ENCODE data around the gene RUVBL2.
"Not testable (repeated sequence)": the region's sequence is repeated elsewhere in the genome, so short reads cannot be mapped to it uniquely, and the experiment has no call there.

The RUVBL2 gene

DNA sequence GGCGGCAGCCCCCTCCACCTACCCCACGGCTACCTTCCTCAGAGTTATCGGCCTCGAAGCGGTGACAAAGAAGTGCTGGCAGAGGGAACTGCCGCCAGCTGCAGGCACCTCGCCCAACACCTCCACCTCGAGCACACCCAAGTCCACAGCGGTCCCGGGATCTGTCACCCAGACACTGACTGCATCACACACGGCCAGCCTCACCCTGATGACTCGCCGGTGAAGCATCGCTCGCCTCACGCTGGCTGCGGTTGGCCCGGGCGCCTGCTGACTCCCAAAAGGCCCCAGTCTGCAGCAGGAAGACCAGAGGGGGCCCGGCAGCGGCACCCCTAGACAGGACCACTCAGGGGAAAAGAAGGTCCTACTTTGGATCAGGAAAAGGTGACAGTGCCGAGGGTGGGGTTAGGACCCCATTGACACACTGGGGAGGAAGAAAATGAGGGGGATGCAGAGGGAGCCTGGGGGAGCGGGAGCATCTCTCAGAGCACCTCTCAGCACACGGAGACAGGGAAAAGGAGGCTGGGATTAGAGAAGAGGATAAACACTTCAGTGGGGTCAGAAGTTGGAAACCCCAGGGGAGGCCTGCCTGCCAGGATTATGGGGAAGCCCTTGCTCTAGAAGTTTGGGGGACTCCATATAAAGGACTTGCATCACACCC lies 56.8 kb downstream of the RUVBL2 start:
- peak; percentile 76 for DNase-seq

DNA sequence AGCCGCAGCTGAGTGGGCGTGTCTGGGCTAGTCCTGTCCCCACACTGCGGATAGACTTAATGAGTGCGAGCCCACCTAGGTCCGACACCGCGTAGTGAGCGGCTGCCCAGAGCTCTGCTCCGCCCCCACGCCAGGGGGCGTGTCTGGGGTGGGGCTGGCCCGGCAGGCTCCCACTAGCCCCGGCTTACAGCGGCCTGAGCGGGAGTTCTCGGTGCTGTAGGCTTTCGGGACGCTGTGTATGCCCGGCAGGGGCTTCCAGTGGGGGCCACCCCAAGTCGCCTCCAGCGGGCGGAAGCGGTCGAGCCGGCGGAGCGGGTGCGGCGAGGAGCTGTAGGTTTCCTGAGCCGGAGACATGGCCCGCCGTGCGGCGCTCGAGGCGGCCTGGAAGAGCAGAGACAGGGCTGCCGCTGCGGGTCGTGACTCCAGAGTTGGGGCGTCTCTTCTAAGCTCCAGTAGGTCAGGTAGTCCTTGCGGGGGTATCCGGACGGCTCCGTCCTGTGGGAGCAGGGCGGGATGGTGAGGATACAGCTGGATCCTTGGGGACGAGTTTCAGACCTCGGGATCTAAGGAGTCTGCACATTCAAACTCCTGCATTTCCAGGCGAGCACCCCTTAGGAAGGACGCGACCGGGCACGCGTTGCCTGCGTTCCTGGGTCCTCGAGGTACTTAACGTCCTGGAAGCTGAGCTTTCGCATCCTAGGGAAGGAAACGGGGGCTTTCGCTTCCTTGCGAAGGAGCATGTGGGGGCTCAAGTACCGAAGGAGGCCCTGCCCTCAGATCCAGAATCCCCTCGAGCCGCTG lies 62.6 kb downstream of the RUVBL2 start:
- DNase-seq, result peak; percentile 74

DNA sequence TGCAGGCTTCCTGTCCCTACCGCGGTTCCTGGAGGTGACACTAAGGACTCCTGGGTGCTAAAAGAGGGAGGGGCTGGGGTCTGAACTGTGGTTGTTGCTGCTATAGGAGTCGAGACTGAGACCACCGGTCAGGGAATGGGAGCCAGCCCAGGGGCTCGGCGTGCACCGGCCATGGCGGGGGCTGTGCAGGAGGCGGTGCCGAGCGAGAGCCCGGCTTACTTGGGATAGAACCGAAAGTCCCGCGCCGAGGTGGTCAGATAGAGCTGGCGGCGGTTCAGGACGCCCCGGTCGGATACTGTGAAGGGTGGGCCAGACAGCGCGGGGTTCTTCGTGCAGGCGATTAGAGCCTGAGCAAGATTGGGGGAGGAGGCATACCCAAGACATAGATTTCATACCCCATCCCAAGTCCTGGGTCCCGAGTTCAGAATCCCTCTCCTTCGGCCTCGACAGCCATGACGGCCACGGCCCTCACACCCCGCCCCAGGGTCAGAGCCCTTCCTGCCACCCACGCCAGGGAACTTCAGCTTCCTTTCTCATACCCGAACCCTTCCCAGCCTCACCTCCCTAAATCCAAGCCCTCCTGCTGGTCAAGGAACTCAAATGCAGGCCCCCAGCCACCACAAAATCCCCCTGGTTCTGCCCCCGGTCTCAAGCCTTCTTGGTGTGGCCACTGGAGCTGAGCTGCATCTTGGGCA lies 63.4 kb downstream of the RUVBL2 start:
- not testable (repeated sequence) for DNase-seq

DNA sequence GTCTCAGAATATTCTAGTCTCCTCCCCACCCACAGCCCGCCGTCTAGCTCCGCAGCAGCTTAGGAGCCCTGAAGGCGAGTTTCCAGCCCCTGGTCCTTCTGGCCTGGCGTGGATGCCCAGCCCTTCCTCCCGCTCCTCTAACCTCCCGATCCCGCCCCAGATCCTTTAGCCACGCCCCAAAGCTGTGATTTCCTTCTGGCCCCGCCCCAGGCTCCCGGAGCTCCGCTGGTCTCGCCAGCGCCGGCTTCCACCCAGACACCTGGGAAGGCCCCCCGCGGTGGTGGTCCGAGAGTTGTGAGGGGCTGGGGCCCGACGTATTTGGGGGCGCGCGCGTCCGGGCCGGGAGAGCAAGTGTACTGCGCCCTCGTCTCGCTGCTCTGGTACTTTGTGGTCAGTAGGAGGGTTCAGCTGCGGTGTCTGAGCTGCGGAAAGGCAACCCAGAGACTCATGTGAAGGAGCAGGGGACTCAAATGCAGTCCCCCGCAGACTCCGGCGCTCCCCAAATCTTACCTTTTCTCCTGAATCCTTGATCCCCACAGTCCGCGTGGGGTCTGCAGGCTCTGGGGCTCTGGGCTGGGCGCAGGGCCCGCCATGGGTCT lies 64.0 kb downstream of the RUVBL2 start, which contains the start of gene CGB7:
Gene CGB7 (minus strand): TSS at position 114 of the 599 bp plus-strand sequence. CDS start 2,374 bp downstream, outside the sequence.
- DNase-seq, result peak; percentile 84

DNA sequence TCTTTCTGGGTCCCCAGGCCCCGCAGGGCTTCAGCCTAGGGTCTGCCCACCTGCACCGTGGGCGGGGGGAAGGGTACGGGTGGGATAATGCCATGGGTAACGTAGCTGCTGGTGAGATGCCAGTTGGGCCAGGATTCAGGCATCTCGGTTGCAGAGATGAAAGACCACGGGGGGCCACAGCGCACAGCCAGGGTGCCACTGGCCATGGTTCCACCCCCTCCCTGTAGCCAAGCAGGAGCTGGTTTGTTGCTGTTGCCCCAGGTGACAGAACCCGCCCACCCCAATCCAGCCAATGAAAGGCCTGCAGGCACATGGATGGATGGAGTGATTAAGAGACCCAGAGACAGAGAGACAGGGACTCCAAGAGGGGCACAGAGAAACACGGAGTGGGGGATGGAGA lies 64.9 kb downstream of the RUVBL2 start:
- DNase-seq, result peak; percentile 43

DNA sequence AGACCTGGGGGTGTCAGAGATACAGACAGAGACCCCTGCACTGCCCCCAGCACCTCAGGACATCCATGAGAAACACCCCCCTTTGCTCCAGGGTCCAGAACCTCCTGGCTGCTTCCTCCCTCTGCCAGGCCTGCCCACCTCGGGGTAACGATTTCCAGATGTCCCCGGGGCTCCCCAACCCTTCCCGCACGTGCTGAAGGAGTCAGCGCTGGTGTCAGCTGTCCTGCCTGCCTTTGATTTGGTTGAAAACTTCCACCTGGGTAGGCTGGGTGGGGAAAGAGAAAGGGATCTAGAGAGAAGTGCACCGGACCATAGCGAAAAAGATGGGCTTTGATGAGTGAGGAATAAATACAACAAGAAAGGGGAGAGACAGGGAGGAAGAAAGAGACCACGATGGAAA lies 65.4 kb downstream of the RUVBL2 start:
- DNase-seq, result no peak

DNA sequence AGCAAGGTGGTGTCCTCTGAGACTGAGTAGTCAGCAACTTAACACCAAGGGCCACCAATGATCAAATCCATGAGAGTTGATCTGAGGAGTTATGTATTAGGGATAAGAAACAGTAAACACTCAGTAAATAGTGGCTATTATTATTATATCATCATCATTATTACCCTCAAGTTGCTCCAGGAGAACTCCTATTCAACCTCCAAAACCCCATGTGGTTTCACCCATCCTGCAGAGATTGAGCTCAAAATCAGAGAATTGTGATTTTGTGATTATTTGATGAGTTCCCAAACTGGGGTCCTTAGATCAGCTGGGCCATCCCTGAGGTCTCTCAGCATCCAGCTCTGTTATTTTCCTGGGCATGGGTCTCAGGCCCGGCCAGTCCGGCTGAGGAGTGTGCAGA lies 67.3 kb downstream of the RUVBL2 start:
- no peak for DNase-seq

DNA sequence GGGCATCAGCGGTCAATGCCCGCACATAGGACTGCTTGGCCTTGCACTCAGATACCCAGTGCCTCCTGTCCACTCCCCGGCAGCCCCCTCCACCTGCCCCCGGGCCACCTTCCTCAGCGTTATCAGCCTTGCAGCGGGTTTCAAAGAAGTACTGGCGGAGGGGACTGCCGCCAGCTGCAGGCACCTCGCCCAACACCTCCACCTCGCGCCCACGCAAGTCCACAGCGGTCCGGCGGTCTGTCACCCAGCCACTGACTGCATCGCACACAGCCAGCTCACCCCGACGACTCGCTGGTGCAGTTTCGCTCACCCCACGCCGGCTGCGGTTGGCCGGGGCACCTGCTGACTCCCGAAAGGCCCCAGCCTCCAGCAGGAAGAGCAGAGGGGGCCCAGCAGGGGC lies 67.8 kb downstream of the RUVBL2 start:
- DNase-seq, result no peak

DNA sequence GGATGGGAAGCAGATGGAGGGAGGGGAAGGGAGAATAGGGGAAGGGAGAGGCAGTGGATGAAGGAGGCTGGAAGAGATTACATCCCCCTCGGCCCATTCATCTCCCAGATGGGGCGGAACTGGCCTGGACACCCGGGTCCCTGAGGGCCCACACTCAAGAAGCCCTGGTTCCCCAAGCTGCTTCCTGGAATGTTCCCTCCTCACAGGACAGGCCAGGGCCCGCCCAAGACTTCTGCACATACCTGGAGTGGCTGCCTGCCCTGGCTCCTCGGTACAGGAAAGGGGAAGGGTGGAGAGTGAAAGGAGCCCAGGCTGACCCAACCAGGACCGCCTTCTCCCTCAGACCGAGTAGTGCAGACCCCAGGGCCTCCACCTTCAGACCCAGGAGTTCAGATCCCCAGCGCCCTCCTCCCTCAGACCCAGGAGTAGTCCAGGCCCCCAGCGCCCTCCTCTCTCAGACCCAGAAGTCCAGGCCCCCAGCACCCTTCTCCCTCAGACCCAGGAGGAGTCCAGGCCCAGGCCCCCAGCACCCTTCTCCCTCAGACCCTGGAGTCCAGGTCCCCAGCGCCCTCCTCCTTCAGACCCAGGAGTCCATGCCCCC lies 70.4 kb downstream of the RUVBL2 start:
- DNase-seq, result no peak

DNA sequence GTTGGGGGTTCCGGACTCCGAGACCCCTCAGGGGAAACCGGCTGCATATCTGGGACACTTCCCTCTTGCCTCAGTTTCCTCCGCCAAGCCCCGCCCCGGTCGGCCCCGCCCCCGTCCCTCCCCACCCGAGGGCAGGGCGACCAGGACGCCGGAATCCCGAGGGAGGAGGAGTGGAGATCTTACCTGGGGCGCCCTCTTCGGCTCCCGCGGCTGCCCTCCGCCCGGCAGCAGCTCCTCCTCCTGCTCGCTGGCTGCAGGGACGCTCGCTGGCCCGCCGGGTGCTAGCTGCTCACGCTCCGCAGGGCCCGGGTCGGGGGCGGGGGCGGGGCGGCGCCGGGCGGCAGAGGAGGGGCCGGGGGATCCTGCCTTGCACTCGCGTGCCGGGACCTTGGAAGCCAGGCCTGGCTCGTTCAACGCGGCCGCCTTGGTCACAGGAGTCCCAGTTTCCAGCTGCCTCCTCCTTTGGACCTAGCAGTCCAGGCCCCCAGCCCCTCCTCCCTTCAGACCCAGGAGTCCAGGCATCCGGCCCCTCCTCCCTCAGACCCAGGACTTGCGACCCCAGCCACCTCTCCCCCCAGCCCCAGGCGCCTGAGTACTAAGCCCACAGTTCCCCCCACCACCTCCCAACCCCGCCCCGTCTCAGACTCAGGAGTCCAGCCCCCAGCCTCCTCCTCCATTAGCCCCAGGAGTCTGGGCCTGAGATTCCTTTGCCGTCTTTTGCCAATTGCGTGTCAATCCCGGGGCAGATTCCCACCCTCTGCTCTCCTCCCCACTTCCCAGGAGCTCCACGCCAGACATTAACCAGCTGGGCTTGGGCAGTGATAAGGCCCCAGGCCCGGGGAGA lies 71.3 kb downstream of the RUVBL2 start, which contains the start of gene NTF4:
Gene NTF4 (minus strand): TSS at position 51 of the 844 bp plus-strand sequence. CDS start 2,821 bp downstream, outside the sequence.
- peak; percentile 28 for DNase-seq
